Medulla oblongata (tissue), 1 donor: ENCODE measurements around the gene PBX4.

Experiments
- DNase-seq: peaks from one replicate; pipeline ENCODE4 v3.0.0-alpha.2; 2015; ENCODE audit errors: extremely low spot score

Gene PBX4

DNA sequence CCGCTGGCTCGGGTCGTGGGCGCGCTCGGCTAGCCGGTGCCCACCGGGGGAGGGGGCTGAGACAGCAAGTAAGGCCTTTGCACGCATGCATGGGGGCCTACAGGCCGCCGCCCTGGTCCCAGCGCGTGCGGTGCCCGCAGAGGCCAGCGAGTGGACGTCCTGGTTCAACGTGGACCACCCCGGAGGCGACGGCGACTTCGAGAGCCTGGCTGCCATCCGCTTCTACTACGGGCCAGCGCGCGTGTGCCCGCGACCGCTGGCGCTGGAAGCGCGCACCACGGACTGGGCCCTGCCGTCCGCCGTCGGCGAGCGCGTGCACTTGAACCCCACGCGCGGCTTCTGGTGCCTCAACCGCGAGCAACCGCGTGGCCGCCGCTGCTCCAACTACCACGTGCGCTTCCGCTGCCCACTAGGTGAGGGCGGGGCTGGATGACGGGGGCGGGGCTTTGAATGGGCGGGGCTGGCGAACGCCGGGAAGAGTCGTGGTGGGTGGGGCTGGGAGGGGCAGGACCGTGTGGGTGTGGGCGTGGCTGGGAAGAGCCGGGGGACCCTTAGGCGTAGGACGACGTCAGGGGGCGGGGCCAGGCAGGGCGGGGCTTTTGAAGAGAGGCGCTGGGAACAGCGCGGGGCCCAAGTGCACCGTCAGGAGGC, 78.3 kb downstream of the PBX4 start:
- DNase-seq: no peak

DNA sequence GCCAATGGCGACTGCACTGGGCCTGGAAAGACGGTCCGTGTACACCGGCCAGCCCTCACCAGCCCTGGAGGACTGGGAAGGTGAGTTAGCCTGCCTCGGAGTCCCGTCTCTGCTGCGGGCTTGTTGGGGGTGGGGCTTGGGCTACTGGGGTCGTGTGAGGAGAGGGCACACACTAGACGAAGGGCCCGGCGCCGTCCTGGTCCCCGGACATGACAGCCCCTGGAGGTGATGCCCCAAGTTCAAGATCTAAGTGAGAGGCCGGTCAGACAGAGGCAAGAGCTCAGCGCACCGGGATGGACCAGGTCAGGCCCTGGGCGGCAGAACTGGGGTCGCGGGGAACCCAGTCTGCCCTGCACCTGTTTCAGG, 78.8 kb downstream of the PBX4 start:
- DNase-seq: no peak

DNA sequence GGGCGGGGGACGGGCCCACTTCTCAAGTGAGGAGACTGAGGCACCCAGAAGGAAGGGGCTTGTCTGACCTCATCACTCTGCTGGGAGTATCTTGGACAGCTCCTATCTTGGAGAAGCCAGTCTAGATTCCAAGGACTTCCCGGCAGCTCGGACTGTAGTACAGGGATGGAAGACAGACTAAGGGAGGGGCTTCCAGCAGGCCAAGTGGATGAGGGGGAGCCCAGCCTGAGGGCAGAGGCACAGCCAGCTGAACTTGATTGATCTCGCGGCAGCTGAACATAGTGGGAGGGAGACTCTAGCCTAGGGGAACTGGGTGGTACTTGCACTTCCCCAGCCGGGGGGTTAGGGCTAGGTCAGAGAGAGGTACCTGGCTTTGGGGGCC, 79.7 kb downstream of the PBX4 start:
- no peak for DNase-seq

DNA sequence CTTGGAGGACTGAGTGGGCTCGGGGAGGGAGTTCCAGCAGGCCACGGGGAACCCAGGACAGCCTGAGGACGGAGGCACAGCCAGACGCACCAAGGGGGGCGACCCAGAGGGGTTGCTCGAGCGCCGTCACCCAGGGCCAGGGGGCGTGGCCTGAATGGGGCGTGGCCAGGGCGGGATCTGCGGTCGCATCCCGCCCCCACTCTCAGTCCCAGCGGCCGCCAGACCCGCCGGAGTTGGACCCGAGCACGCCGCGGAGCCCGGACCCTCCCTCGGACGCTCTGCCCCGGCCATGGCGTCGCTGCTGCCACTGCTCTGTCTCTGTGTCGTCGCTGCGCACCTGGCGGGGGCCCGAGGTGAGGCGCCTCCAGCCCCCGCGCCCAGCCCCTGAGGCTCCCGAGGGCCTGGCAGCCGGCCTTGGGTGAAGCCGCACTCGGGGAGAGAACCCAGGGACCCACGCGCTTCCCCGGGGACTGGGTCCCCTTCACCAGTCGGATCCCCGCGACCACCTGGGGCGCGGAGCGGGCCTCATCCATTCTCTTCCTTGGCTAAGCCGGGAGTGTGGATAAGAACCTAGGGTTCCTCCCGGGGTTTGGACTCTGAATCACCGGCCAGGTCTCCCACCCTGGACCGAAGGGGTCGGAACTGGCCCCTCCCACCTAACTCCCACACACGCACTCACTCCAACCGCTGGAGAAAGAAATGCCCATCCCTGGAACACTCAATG, 80.3 kb downstream of the PBX4 start, which contains the start of gene CILP2:
Gene CILP2, plus strand, starts transcription at position 205 of the 724 bp plus-strand sequence. Its CDS starts 85 bp downstream, at position 290.
- DNase-seq: no peak

DNA sequence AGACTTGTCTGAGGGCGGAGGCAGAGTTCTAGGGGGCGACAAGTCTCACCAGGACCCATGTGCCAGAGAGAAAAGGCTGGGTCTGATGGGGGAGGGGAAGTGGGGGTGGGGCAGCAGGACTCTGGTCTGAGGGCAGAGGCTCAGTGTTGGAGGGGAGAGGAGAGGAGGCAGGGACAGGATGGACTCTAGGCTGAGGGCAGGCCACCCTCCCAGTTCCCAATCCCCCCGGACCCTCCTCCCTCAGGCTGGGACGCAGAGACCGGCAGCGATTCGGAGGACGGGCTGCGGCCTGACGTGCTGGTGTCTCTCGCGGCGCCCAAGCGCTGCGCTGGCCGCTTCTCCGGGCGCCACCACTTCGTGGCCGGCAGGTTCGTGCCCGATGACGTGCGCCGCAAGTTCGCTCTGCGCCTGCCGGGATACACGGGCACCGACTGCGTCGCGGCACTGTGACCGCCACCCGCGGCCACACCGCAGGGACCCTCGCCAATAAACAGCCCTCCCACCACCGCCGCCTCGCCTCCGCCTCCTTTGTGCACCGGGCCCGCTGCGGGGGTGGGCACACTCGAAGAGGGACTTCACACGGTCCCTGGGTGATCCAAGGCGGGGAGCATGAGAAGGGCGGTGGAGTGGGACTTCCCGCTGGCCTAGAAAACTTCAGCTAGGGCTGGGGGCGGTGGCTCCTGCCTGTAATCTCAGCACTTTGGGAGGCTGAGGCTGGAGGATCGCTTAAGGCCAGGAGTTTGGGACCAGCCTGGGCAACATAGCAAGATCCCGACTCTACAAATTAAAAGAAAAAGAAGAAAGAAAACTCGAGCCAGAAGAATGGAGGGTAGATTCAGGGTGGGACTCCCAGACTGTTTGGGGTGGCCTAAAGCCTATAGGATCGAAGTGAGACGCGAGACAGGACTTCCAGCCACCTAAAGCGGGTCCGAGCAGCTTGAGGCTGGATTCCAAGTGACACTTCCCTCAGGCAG, 81.1 kb downstream of the PBX4 start:
- no peak for DNase-seq

DNA sequence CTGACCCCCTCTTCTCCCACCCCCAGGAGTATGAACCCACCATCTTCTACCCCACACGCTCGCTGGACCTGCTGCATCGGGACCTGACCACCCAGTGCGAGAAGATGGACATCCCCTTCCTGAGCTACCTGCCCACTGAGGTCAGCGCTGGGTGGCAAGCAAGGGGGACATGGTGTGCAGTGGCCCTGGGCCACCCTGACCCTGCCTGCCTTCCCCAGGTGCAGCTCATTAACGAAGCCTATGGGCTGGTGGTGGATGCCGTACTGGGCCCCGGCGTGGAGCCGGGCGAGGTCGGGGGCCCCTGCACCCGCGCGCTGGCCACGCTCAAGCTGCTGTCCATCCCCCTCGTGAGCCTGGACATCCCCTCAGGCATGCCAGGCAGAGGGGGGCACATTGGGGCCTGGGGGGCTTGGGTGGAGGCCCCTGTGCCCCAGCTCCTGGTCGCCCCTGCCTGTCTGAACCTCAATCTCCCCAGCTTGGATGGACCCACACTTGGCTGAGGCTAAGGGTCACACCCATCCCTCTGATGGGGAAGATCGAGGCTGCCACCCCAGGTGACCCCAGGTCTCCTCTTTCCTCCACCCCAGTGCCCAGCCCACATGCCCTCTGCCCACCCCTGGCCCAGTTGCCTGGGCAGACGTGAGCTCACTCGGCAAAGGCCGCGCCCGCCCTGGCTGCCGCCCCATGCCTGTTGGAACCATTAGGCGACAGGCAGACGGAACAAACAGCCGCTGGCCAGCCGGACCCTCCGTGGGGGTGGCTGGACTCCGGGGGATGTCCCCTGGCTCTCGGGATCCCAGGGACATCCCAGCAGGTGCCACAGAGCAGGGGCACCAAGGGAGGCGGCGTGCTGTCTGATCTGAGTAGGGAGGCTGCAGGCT, 82.9 kb downstream of the PBX4 start:
- no peak for DNase-seq

DNA sequence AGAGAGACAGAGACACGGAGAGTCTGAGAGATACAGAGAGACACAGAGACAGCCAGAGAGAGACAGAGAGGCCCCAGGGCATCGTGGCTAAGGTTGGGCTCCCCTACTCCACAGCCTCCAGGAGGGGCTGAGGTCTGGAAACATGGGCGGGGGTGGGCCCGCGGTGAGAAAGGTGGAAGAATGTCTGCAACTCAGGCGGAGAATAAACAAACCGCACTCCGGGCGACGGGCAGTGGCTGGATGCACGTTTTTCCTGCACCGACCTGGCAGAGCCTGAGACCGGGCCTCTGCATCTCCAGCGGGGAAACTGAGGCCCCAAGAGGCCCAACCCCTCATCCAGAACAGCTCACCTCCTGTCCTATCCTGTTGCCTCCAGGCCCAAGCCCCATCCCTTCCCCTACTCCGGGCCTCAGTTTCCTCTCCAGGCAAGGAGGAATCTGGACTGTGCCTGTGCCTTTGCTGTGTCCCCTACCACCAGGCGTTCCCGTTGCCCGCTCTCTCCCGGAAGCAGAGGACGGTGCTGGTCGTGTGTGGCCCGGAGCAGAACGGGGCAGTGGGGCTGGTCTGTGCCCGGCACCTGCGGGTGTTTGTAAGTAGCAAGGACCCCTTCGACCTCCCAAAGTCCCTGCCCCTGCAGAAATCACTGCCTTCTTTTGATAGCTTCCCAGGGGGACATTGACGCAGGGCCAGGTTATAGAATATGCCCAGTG, 83.8 kb downstream of the PBX4 start:
- DNase-seq: no peak

DNA sequence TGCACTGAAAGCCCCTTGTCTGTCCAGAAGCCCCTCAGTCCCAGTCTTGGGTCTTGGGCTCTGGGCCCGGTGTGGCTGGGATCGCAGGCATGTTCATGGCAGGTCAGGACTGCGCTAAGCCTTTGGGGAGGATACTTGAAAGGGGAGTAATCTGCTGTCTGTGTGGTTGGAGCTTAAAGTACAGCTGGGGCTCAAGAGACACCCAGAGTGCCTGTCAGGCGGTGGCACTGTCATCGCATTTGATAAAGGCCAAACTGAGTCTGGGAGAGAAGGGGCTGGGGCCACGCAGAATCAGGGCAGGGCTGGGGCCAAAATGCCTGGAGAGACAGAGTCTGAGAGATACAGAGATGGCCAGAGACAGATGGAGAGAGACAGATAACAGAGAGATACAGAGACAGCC, 84.6 kb downstream of the PBX4 start:
- no peak for DNase-seq

DNA sequence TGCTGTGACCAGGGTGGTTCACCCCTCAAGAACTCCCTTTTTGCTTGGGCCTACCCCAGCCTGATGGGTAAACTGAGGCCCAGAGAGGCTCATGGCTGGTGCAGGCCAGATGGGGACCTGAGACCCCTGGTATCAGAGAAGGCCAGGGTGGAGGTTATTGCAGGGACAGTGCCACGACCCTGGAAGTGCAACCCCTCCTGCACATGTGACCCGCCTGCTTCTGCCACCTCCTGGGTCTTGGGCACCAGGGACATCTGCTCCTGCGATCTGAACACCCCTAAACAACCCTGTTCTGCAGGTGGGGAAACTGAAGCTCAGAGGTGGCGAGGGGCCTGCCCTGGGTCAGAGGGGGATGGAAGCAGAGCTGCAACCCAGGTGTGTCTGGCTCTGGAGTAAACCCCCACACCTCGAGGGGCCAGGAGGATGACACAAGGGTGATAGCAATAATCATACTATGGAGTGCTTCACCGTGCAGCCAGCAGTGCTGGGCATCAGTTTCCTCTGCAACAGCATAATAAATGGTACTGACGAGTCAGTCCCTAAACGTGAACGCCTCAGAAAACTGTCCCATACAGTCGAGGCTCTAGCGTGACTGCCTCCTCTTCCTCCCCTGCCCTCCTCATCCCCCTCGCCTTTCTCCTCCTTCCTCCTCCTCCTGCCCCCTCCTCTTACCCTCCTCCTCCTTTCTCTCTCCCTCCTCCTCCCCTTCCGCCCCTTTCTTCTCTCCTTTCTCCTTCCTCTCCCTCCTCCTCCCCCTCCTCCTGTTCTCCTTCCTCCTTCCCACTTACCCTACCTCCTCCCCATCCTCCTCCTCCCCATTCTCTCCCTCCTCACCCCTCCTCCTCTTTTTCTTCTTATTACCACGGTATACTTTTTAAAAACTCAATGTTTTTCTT, 85.4 kb downstream of the PBX4 start:
- no peak for DNase-seq

DNA sequence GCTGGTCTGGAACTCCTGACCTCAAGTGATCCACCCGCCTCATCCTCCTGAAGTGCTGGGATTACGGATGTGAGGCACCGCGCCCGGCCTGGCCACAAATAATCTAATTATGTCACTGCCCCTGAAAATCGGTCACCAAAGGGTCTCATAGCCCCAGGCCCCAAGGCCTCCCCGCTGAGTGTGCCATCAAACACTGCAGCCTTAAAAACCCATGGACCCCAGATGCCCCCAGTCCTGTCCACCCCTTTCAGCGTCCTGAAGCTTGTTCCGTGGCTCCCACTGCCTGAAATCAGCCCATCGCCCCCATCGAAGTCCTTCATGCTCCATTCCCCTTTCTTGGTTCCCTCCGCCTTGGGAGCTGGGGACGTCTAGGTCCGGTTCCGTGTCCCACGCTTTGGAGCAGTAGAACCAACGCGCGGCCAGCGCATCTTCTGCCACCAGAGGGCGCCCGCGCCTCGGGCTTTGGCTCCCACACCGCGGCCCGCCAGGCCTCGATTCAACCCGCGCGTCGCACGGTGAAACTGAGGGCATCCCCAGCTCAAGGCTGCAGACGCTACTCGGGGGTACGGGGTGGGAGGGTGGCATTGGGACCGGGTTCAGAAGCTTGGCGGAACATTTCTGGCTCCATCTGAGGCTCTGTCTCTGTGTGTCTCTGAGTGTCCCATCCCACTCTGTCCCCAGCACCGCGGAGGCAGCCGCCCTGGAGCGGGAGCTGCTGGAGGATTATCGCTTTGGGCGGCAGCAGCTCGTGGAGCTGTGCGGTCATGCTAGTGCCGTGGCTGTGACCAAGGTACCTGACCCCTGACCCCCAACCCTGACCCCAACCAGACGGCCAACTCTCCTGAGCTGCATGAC, 86.3 kb downstream of the PBX4 start:
- peak; percentile 81 for DNase-seq

DNA sequence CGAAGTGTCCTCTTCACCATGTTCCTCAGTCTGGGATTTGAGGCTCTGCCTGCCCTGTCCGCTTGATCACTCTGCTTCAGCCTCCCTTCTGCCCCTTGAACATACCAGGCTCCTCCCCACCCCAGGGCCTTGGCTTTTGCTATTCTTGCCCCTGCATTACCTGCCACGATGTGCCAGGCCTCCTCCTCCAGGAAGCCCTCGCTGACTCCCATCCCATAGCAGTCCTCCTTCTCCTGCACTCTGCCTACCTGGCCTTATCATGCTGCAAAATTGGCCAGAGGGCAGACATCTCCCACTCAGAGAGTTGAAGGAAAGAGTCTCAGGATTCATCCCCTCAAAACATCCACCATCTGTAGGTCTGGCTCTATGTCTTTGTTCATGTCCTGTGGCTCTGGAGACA, 87.6 kb downstream of the PBX4 start:
- no peak for DNase-seq

DNA sequence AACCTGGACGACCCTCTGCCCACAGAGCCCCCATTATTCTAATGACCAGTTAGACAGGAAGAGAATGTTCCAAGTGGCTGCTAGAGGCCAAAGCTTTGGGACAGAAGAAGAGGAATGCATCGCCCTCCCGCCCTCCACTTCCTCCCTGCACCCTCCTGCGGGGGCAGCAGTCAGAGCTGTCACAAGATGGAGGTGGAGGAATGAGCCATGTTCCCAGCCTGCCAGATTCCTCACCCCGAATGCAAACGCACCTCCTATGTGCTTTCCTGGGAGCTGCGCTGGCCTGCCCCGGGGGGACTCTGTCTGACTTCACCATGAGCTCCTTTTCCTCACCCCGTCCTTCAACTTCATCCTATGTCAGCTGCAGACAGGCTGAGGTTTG, 88.1 kb downstream of the PBX4 start:
- DNase-seq: no peak

DNA sequence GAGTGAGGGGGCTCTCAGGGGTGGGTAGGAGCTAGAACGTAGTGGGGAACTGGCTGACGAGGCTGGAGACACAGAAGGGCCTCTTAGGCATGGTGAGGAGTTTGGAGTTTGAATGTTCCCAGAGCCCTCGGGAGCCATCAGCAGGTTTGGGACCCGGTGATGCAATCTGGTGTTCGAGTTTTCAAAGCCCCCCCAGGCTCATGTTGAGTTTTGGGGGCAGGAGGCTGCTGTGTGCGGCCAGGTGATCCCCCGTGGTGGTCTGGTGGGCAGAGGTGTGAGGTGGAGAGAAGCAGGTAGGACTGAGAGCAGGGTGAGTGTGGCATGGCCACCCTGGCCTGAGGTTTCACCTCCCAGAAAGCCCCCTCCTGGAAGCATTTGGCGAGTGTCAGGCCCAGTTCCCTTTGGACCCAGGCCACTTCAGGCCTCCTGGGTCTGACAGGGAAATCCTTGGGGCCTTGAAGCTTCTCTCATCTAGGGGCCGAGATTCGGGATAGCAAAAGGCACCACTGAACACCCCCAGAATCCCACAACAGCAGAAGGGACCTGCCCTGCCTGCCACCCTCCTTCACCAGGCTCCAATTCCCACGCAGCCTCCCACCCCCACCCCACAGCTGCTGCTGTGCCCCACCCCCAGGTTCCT, 88.6 kb downstream of the PBX4 start:
- DNase-seq: no peak

DNA sequence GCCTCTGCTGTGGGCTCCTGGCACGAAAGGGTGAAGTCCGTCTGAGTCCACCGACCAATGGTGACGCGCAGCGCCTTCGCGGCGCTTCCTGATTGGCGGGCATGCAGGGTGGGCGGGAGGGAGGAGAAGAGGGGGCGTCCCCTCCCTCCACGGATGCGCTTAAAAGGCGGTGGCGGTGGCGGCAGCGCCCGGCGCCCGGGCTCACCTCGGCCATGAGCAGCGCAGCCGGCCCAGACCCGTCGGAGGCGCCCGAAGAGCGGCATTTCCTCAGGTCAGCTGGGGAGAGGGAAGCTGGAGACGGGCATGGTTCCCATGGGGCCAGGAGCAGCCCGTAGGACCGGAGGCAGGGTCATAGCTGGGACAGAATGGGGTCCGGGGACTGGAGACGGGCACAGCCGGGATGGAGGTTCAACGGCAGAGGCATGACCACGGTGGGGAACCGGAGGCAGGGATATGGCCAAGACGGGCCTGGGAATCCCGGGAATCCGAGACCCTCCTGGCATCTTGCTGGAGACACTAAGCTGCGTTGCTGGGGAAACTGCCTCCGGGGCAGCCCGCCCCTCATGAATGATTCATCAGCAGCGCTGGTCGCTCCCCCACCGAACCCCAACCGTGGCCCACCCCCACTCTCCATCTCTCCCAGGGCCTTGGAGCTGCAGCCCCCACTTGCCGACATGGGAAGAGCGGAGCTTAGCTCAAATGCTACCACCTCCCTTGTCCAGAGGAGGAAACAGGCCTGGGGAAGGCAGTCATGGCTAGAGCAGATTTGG, 89.6 kb downstream of the PBX4 start, which contains the start of gene YJEFN3:
Gene YJEFN3, plus strand, starts transcription at position 191 of the 770 bp plus-strand sequence. Its CDS starts 22 bp downstream, at position 213.
- peak; percentile 25 for DNase-seq

DNA sequence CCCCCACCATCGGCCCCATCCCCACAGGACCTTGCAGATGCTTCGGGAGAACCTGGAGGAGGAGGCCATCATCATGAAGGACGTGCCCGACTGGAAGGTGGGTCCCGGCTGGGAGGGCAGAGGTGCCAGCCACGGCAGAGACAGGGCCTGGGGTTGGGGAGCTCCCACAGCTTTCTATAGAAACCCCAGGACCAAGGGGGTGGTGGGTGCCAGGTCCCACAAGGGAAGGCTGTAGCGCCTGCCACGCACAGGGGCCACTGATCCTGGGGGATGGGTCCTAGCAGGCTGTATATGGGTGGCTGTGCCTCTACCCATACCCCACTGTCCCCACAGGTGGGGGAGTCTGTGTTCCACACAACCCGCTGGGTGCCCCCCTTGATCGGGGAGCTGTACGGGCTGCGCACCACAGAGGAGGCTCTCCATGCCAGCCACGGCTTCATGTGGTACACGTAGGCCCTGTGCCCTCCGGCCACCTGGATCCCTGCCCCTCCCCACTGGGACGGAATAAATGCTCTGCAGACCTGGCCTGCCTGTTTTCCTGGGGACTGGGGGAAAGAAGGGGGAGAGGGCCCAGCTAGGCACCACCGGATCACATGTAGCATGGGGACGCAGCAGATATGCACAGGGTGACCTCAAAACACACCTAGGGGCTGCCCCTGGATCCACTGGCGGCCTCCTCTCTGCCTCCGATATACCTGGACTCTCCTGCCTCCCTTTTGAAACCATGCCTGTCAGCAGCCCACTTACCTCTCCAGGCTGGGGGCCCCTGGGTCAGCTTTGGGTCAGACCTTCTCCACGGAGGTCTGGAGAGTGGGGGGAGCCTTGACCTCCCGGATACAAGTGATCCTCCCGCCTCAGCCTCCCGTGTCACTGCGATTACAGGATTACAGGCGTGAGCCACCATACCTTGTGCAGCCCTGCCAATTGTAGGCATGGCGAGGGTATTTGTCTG, 90.5 kb downstream of the PBX4 start:
- no peak for DNase-seq

DNA sequence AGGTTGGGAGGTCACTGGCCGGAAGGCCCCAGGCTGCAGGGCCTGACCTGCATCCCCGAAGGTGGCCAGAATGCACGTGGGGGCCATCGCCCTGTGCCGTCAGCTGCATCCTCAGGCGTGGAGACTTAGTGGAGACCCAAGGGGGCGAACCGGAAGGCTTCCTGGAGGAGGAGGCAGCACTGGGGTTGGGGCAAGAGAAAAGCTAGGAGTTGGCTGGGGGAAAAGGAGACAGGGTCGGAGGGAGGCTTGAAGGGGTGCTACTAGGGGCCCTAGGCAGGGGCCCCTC, 91.2 kb downstream of the PBX4 start:
- DNase-seq: no peak
